Measurements from ENCODE around the gene FAM47C.
A peak's percentile ranks its signal among the peaks of the same experiment; 100 is the strongest.
"Not testable (repeated sequence)": the region's sequence is repeated elsewhere in the genome, so short reads cannot be mapped to it uniquely, and the experiment has no call there.

Gene FAM47C

GRCh38 chrX:37047776-37048175 is 39.6 kb downstream of the FAM47C start:
- Histone ChIP-seq H3K4me1 (ENCODE audit: low read length) (no peaks in the 10 kb centered on the region), H3K4me2 (ENCODE audit: low read depth, low read length) (no peak overlapping the region), H3K79me2 (ENCODE audit: low read length) (no peaks in the 10 kb centered on the region), H3K27ac (ENCODE audit: low read length) (no peak overlapping the region), H4K20me1 (ENCODE audit: insufficient read depth, low read length) (no peaks in the 10 kb centered on the region), H2AFZ (ENCODE audit: low read length) (no peak overlapping the region), H3K9me3 (replicated peaks; ENCODE audit: insufficient read depth, low read length) (no peaks in the 10 kb centered on the region), H3K36me3 (replicated peaks; ENCODE audit: insufficient read depth, low read length) (no peaks in the 10 kb centered on the region), H3F3A (ENCODE audit: insufficient read depth, low read length) (no peaks in the 10 kb centered on the region), H3K9me2 (replicated peaks; ENCODE audit: insufficient read depth, low read length) (no peaks in the 10 kb centered on the region), H3K9ac (ENCODE audit: low read length) (no peak overlapping the region), H3K27me3 (replicated peaks; ENCODE audit: insufficient read depth, low read length) (no peaks in the 10 kb centered on the region), H3K4me3 (ENCODE audit: low read length) (no peak overlapping the region)
- no peak for DNase-seq
- TF ChIP-seq EZH2 (optimal IDR thresholded peaks at IDR 0.05; ENCODE audit: low read depth, low read length) (no peak), CTCF (IDR thresholded peaks at IDR 0.05; ENCODE audit: low read length) (no peak), EZH2phosphoT487 (IDR thresholded peaks at IDR 0.05; ENCODE audit: low read length) (no peak)

DNA sequence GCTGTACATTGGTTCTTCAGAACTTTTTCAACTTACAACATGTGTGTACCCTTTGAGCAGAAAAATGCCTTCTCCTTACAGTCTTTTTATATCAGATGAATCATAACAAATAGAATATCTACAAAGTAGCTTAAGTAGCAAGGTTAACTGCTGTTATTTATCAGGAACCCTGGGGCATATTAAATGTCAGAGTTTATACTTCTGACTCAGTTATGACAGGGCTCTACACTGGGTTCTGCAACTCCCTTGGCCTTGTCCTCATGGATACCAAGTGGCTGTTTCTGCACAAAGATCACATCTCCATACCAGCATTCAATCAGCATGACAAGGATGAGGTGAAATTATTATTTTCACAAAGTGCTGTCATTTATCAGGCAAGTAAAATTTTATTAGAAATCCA is 49.4 kb downstream of the FAM47C start:
- H3K79me2 ChIP-seq (ENCODE audit: low read length); H3K36me3 ChIP-seq (replicated peaks; ENCODE audit: insufficient read depth, low read length); H3K27ac ChIP-seq (ENCODE audit: low read length); DNase-seq; H4K20me1 ChIP-seq (ENCODE audit: insufficient read depth, low read length); H3K4me2 ChIP-seq (ENCODE audit: low read depth, low read length); H2AFZ ChIP-seq (ENCODE audit: low read length); H3F3A ChIP-seq (ENCODE audit: insufficient read depth, low read length); H3K4me3 ChIP-seq (ENCODE audit: low read length); H3K9ac ChIP-seq (ENCODE audit: low read length); H3K4me1 ChIP-seq (ENCODE audit: low read length); H3K27me3 ChIP-seq (replicated peaks; ENCODE audit: insufficient read depth, low read length); H3K9me3 ChIP-seq (replicated peaks; ENCODE audit: insufficient read depth, low read length); H3K9me2 ChIP-seq (replicated peaks; ENCODE audit: insufficient read depth, low read length): not testable (repeated sequence)

- Histone ChIP-seq H3F3A (ENCODE audit: insufficient read depth, low read length) (no peaks in the 10 kb centered on the region), H3K36me3 (replicated peaks; ENCODE audit: insufficient read depth, low read length) (no peaks in the 10 kb centered on the region)
- peak; percentile 37 for DNase-seq
These were observed 52.8 kb downstream of the FAM47C start for GRCh38 chrX:37060999-37061398.

More at GRCh38 chrX:37060999-37061398, 52.8 kb downstream of the FAM47C start:
- H3K9me2 ChIP-seq (replicated peaks; ENCODE audit: insufficient read depth, low read length): no peaks in the 10 kb centered on the region
- H3K4me2 ChIP-seq (ENCODE audit: low read depth, low read length): no peak overlapping the region
- no peaks in the 10 kb centered on the region for H3K9me3 ChIP-seq (replicated peaks; ENCODE audit: insufficient read depth, low read length)
- H3K4me3 ChIP-seq (ENCODE audit: low read length): no peak overlapping the region
- H3K27me3 ChIP-seq (replicated peaks; ENCODE audit: insufficient read depth, low read length): no peaks in the 10 kb centered on the region
- H3K9ac ChIP-seq (ENCODE audit: low read length): no peak overlapping the region
- H3K27ac ChIP-seq (ENCODE audit: low read length): no peak overlapping the region
- no peak overlapping the region for H2AFZ ChIP-seq (ENCODE audit: low read length)
- no peaks in the 10 kb centered on the region for H3K79me2 ChIP-seq (ENCODE audit: low read length)
- TF ChIP-seq EZH2phosphoT487 (IDR thresholded peaks at IDR 0.05; ENCODE audit: low read length) (no peak), CTCF (IDR thresholded peaks at IDR 0.05; ENCODE audit: low read length) (peak; percentile 54)
- no peaks in the 10 kb centered on the region for H4K20me1 ChIP-seq (ENCODE audit: insufficient read depth, low read length)
- H3K4me1 ChIP-seq (ENCODE audit: low read length): no peaks in the 10 kb centered on the region

Data from MM.1S (cell line).